ENCODE data around the gene CACNB1. TPM values are rescaled to one million over a fixed set of nuclear protein-coding genes. Genes with fewer than 3 reads are reported as not detected.

The CACNB1 gene
- total and polyA plus RNA-seq, 9 donors: 2.6 to 17.7 (median 9.2) TPM

- intact Hi-C loops (cut with DNase I): no loop called here
- no peaks in the 10 kb centered on the region for H3K9me3 ChIP-seq
These were observed 71.0 kb downstream of the CACNB1 start for GRCh38 chr17:39126436-39126835.

GRCh38 chr17:39125143-39125875 lies 72.2 kb downstream of the CACNB1 start:
- DNase-seq: no peak
- 90 to 96% (median 94%) methylated on average over 2 of the region's 2 CpGs for WGBS, 3 donors
- no peak overlapping the region for H3K27ac ChIP-seq

More at GRCh38 chr17:39126436-39126835, 71.0 kb downstream of the CACNB1 start:
- H3K36me3 ChIP-seq: no peaks in the 10 kb centered on the region
- H3K27ac ChIP-seq: no peak overlapping the region
- DNase-seq: no peak
- H3K27me3 ChIP-seq: no peaks in the 10 kb centered on the region
- H3K4me1 ChIP-seq (ENCODE audit: insufficient read depth): no peaks in the 10 kb centered on the region
- no peak for TF ChIP-seq EP300 (IDR thresholded peaks at IDR 0.05)
- H3K4me3 ChIP-seq: no peak overlapping the region
- 32 to 57% (median 52%) methylated on average over 6 of the region's 6 CpGs for WGBS, 3 donors

DNA sequence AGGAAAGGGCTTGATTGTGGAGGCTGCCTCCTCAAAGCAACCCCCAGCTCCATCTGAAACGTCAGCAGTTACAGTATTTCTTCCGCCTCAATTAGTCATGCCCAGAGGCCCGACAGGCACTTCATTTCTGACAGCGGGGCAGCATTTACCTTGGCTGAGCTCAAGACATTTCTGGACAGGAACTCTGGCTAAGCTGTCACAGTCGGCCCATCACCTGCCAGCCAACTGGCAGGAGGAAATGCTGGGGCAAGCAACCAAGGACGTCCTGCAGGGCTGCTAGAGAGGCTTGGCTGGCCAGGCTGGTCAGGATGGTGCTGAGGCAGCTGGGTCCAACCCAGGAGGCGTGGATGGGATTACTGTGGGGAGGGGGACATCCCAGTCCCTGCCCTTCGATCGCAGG lies 73.8 kb downstream of the CACNB1 start:
- intact Hi-C loops (cut with DNase I): no loop called here
- DNase-seq: no peak
- Histone ChIP-seq H3K4me1 (ENCODE audit: insufficient read depth) (no peaks in the 10 kb centered on the region), H3K27me3 (no peaks in the 10 kb centered on the region), H3K27ac (no peak overlapping the region), H3K36me3 (no peaks in the 10 kb centered on the region), H3K9me3 (no peaks in the 10 kb centered on the region), H3K4me3 (no peak overlapping the region)
- TF ChIP-seq, protein P1, sequence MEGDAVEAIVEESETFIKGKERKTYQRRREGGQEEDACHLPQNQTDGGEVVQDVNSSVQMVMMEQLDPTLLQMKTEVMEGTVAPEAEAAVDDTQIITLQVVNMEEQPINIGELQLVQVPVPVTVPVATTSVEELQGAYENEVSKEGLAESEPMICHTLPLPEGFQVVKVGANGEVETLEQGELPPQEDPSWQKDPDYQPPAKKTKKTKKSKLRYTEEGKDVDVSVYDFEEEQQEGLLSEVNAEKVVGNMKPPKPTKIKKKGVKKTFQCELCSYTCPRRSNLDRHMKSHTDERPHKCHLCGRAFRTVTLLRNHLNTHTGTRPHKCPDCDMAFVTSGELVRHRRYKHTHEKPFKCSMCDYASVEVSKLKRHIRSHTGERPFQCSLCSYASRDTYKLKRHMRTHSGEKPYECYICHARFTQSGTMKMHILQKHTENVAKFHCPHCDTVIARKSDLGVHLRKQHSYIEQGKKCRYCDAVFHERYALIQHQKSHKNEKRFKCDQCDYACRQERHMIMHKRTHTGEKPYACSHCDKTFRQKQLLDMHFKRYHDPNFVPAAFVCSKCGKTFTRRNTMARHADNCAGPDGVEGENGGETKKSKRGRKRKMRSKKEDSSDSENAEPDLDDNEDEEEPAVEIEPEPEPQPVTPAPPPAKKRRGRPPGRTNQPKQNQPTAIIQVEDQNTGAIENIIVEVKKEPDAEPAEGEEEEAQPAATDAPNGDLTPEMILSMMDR (IDR thresholded peaks at IDR 0.05): no peak
- TF ChIP-seq POLR2A (IDR thresholded peaks at IDR 0.05) (no peak), EP300 (IDR thresholded peaks at IDR 0.05) (no peak)
- WGBS, 3 donors: 91 to 92% (median 91%) methylated on average over 9 of the region's 9 CpGs

More at GRCh38 chr17:39125143-39125875, 72.2 kb downstream of the CACNB1 start:
- Histone ChIP-seq H3K9me3 (no peaks in the 10 kb centered on the region), H3K4me3 (no peak overlapping the region), H3K4me1 (ENCODE audit: insufficient read depth) (no peaks in the 10 kb centered on the region), H3K36me3 (no peaks in the 10 kb centered on the region), H3K27me3 (no peaks in the 10 kb centered on the region)
- TF ChIP-seq EP300 (IDR thresholded peaks at IDR 0.05) (no peak), POLR2A (IDR thresholded peaks at IDR 0.05) (no peak)
- TF ChIP-seq, protein P1 (IDR thresholded peaks at IDR 0.05): no peak
- intact Hi-C loops (cut with DNase I): no loop called here

Other genes with a start within 250 kb of the CACNB1 start
- gene FBXO47, start 230.3 kb downstream of the CACNB1 start, total RNA-seq: not detected
- not detected for gene FBXO47, start 230.3 kb downstream of the CACNB1 start, polyA plus RNA-seq
- gene PLXDC1, start 46.0 kb downstream of the CACNB1 start, total RNA-seq: 10 to 100 TPM; 14.0 to 58.6 (median 32.3) TPM
- gene PLXDC1, start 46.0 kb downstream of the CACNB1 start, polyA plus RNA-seq: 10 to 100 TPM; 11.6 to 35.4 TPM
- not detected for gene ARL5C, start 31.5 kb downstream of the CACNB1 start, total RNA-seq
- gene ARL5C, start 31.5 kb downstream of the CACNB1 start, polyA plus RNA-seq: not detected
- gene RPL19, start 2.6 kb upstream of the CACNB1 start, total RNA-seq: 1,000 to 10,000 TPM; 2,549 to 5,697 (median 3,184) TPM
- gene RPL19, start 2.6 kb upstream of the CACNB1 start, polyA plus RNA-seq: 1,000 to 10,000 TPM; 2,272 to 5,597 TPM
- gene STAC2, start 28.3 kb upstream of the CACNB1 start, total RNA-seq: 1 to 10 TPM in 2 of 7 donors, under 1 TPM in 4, not detected in 1; 0.43 to 5.4 (median 0.73) TPM
- under 1 TPM; 0.29 to 0.67 TPM for gene STAC2, start 28.3 kb upstream of the CACNB1 start, polyA plus RNA-seq
- 10 to 100 TPM; 12.7 to 25.2 (median 18.5) TPM for gene FBXL20, start 204.0 kb upstream of the CACNB1 start, total RNA-seq
- 10 to 100 TPM in 1 of 2 donors, 1 to 10 TPM in 1; 4.7 to 16.6 TPM for gene FBXL20, start 204.0 kb upstream of the CACNB1 start, polyA plus RNA-seq

Data from ovary (tissue), 9 donors.